ENCODE results near the gene TMEM254. TPM values are rescaled to one million over a fixed set of nuclear protein-coding genes. Genes with fewer than 3 reads are reported as not detected.
"Not testable (repeated sequence)": the region's sequence is repeated elsewhere in the genome, so short reads cannot be mapped to it uniquely, and the experiment has no call there.

The TMEM254 gene
- total and polyA plus RNA-seq, 2 experiments from 2014 or later: 21.1 to 21.5 TPM

DNA sequence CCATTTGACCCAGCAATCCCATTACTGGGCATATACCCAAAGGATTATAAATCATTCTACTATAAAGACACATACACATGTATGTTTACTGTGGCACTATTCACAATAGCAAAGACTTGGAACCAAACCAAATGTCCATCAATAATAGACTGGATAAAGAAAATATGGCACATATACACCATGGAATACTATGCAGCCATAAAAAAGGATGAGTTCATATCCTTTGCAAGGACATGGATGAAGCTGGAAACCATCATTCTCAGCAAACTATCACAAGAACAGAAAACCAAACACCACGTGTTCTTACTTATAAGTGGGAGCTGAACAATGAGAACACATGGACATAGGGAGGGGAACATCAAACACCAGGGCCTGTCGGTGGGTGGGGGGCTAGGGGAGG is 19.8 kb downstream of the TMEM254 start:
- ATAC-seq; H2AFZ ChIP-seq; H3K27ac ChIP-seq (ENCODE audit: low read depth); H3K4me1 ChIP-seq (ENCODE audit: insufficient read depth); H4K20me1 ChIP-seq (replicated peaks; ENCODE audit: insufficient read depth); H3F3A ChIP-seq (replicated peaks; ENCODE audit: low read depth); DNase-seq (ENCODE audit: low spot score); H3K27me3 ChIP-seq (ENCODE audit: insufficient read depth); H3K4me1 Mint-ChIP-seq; H3K9me3 Mint-ChIP-seq; H3K36me3 Mint-ChIP-seq (ENCODE audit: low read depth); H3K9me2 ChIP-seq (ENCODE audit: insufficient read depth); H3K27ac Mint-ChIP-seq; H3K4me3 ChIP-seq; H3K36me3 ChIP-seq (ENCODE audit: insufficient read depth); H3K79me2 ChIP-seq (replicated peaks; ENCODE audit: insufficient read depth); H3K4me3 Mint-ChIP-seq; H3K27me3 Mint-ChIP-seq (ENCODE audit: insufficient read depth, low read depth, poor library complexity); H3K4me2 ChIP-seq: not testable (repeated sequence)

GRCh38 chr10:80099295-80099694 is 20.8 kb downstream of the TMEM254 start:
- not testable (repeated sequence) for H3K27me3 Mint-ChIP-seq (ENCODE audit: insufficient read depth, low read depth, poor library complexity); H3K79me2 ChIP-seq (replicated peaks; ENCODE audit: insufficient read depth); DNase-seq (ENCODE audit: low spot score); H3K9me2 ChIP-seq (ENCODE audit: insufficient read depth); H3F3A ChIP-seq (replicated peaks; ENCODE audit: low read depth); H3K36me3 Mint-ChIP-seq (ENCODE audit: low read depth); H4K20me1 ChIP-seq (replicated peaks; ENCODE audit: insufficient read depth); ATAC-seq; H3K4me3 Mint-ChIP-seq; H2AFZ ChIP-seq; H3K27ac ChIP-seq (ENCODE audit: low read depth); H3K4me2 ChIP-seq; H3K9me3 Mint-ChIP-seq; H3K4me3 ChIP-seq; H3K27me3 ChIP-seq (ENCODE audit: insufficient read depth); H3K27ac Mint-ChIP-seq; H3K36me3 ChIP-seq (ENCODE audit: insufficient read depth)
- H3K4me1 Mint-ChIP-seq: peaks cover 14% of the 10 kb centered on the region; the same call in 2 of the 3 replicates
- peaks cover 15% of the 10 kb centered on the region for H3K4me1 ChIP-seq (ENCODE audit: insufficient read depth)

- Mint-ChIP-seq H3K27ac (no peak overlapping the region), H3K4me3 (no peak overlapping the region), H3K4me1 (peaks cover 21% of the 10 kb centered on the region; the same call in 2 of the 3 replicates), H3K9me3 (no peaks in the 10 kb centered on the region), H3K27me3 (ENCODE audit: insufficient read depth, low read depth, poor library complexity) (peaks cover 6% of the 10 kb centered on the region), H3K36me3 (ENCODE audit: low read depth) (no peaks in the 10 kb centered on the region)
- H3K79me2 ChIP-seq (replicated peaks; ENCODE audit: insufficient read depth): no peaks in the 10 kb centered on the region
- H3K9me2 ChIP-seq (ENCODE audit: insufficient read depth): no peaks in the 10 kb centered on the region
- H4K20me1 ChIP-seq (replicated peaks; ENCODE audit: insufficient read depth): no peaks in the 10 kb centered on the region
- no peak overlapping the region for H3K4me3 ChIP-seq
- ATAC-seq (no peak), DNase-seq (ENCODE audit: low spot score) (no peak)
- H3K4me2 ChIP-seq: no peak overlapping the region
- H3F3A ChIP-seq (replicated peaks; ENCODE audit: low read depth): no peaks in the 10 kb centered on the region
- H3K27ac ChIP-seq (ENCODE audit: low read depth): no peak overlapping the region
- no peaks in the 10 kb centered on the region for H3K27me3 ChIP-seq (ENCODE audit: insufficient read depth)
- peaks cover 23% of the 10 kb centered on the region for H3K4me1 ChIP-seq (ENCODE audit: insufficient read depth)
- TF ChIP-seq NANOG (IDR thresholded peaks at IDR 0.05; ENCODE audit: borderline replicate concordance): no peak
- TF ChIP-seq, protein P1, sequence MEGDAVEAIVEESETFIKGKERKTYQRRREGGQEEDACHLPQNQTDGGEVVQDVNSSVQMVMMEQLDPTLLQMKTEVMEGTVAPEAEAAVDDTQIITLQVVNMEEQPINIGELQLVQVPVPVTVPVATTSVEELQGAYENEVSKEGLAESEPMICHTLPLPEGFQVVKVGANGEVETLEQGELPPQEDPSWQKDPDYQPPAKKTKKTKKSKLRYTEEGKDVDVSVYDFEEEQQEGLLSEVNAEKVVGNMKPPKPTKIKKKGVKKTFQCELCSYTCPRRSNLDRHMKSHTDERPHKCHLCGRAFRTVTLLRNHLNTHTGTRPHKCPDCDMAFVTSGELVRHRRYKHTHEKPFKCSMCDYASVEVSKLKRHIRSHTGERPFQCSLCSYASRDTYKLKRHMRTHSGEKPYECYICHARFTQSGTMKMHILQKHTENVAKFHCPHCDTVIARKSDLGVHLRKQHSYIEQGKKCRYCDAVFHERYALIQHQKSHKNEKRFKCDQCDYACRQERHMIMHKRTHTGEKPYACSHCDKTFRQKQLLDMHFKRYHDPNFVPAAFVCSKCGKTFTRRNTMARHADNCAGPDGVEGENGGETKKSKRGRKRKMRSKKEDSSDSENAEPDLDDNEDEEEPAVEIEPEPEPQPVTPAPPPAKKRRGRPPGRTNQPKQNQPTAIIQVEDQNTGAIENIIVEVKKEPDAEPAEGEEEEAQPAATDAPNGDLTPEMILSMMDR (conservative IDR thresholded peaks at IDR 0.05; ENCODE audit: low read depth in 2 of 2): no peak
- no peak overlapping the region for H2AFZ ChIP-seq
- H3K36me3 ChIP-seq (ENCODE audit: insufficient read depth): no peaks in the 10 kb centered on the region
These were observed 21.7 kb downstream of the TMEM254 start for GRCh38 chr10:80100116-80100515.
